ENCODE measurements around the gene ZNF664. TPM values are rescaled to one million over a fixed set of nuclear protein-coding genes. Genes with fewer than 3 reads are reported as not detected.

Gene ZNF664
- total RNA-seq, 2 donors from 2014 or later: 131 to 139 TPM

- H3K27me3 ChIP-seq (ENCODE audit: control insufficient read depth, insufficient read depth, low read length, poor library complexity, severe bottlenecking): no peaks in the 10 kb centered on the region
- TF ChIP-seq CTCF (conservative IDR thresholded peaks at IDR 0.05): no peak
- peaks cover 71% of the 10 kb centered on the region for H3K36me3 ChIP-seq (ENCODE audit: control insufficient read depth, insufficient read depth, low read length)
- H3K9ac ChIP-seq (ENCODE audit: extremely low read depth, low read length, poor library complexity, severe bottlenecking): no peak overlapping the region
- no peak overlapping the region for H3K27ac Mint-ChIP-seq
- peaks cover 13% of the 10 kb centered on the region for H3K4me1 ChIP-seq (ENCODE audit: control insufficient read depth, insufficient read depth, low read length)
- H3K9me3 ChIP-seq (ENCODE audit: control insufficient read depth, low read length): no peaks in the 10 kb centered on the region
- no peaks in the 10 kb centered on the region for H3K27me3 Mint-ChIP-seq (ENCODE audit: insufficient read depth)
- H3K4me3 ChIP-seq (ENCODE audit: low read length): no peak overlapping the region
- H3K4me3 Mint-ChIP-seq: no peak overlapping the region
- H3K9me3 Mint-ChIP-seq: no peaks in the 10 kb centered on the region
- no peak for DNase-seq
- peaks cover 49% of the 10 kb centered on the region for H3K36me3 Mint-ChIP-seq (ENCODE audit: low read depth)
- peaks cover 39% of the 10 kb centered on the region for H3K4me1 Mint-ChIP-seq
- H3K27ac ChIP-seq (ENCODE audit: low read depth, low read length): no peak overlapping the region
- 84 to 100% methylated on average over 1 of the region's 2 CpGs for WGBS, 2 experiments (ENCODE audit: insufficient coverage in 1 of 2, insufficient read length in 1 of 2)
These were observed 14.0 kb downstream of the ZNF664 start for GRCh38 chr12:123987022-123987421.

- peaks cover 35% of the 10 kb centered on the region for H3K4me1 Mint-ChIP-seq
- Histone ChIP-seq H3K4me1 (ENCODE audit: control insufficient read depth, insufficient read depth, low read length) (peaks cover 12% of the 10 kb centered on the region), H3K27ac (ENCODE audit: low read depth, low read length) (no peak overlapping the region), H3K9ac (ENCODE audit: extremely low read depth, low read length, poor library complexity, severe bottlenecking) (no peak overlapping the region), H3K27me3 (ENCODE audit: control insufficient read depth, insufficient read depth, low read length, poor library complexity, severe bottlenecking) (no peaks in the 10 kb centered on the region), H3K9me3 (ENCODE audit: control insufficient read depth, low read length) (no peaks in the 10 kb centered on the region), H3K4me3 (ENCODE audit: low read length) (no peak overlapping the region), H3K36me3 (ENCODE audit: control insufficient read depth, insufficient read depth, low read length) (peaks cover 83% of the 10 kb centered on the region)
- WGBS, 2 experiments (ENCODE audit: insufficient coverage in 1 of 2, insufficient read length in 1 of 2): 94 to 97% methylated on average over 5 of the region's 5 CpGs
- H3K27ac Mint-ChIP-seq: peak overlapping the region; percentile 24
- peaks cover 58% of the 10 kb centered on the region for H3K36me3 Mint-ChIP-seq (ENCODE audit: low read depth)
- no peaks in the 10 kb centered on the region for H3K27me3 Mint-ChIP-seq (ENCODE audit: insufficient read depth)
- H3K4me3 Mint-ChIP-seq: no peak overlapping the region
- DNase-seq: no peak
- H3K9me3 Mint-ChIP-seq: no peaks in the 10 kb centered on the region
- no peak for TF ChIP-seq CTCF (conservative IDR thresholded peaks at IDR 0.05)
These were observed 16.2 kb downstream of the ZNF664 start for GRCh38 chr12:123989168-123989567.

GRCh38 chr12:123989753-123990152, 16.7 kb downstream of the ZNF664 start:
- no peak overlapping the region for H3K9ac ChIP-seq (ENCODE audit: extremely low read depth, low read length, poor library complexity, severe bottlenecking)
- no peak for TF ChIP-seq CTCF (conservative IDR thresholded peaks at IDR 0.05)
- H3K4me1 ChIP-seq (ENCODE audit: control insufficient read depth, insufficient read depth, low read length): peaks cover 14% of the 10 kb centered on the region
- peaks cover 83% of the 10 kb centered on the region for H3K36me3 ChIP-seq (ENCODE audit: control insufficient read depth, insufficient read depth, low read length)
- no peaks in the 10 kb centered on the region for H3K27me3 ChIP-seq (ENCODE audit: control insufficient read depth, insufficient read depth, low read length, poor library complexity, severe bottlenecking)
- no peak for DNase-seq
- Mint-ChIP-seq H3K36me3 (ENCODE audit: low read depth) (peaks cover 60% of the 10 kb centered on the region), H3K27ac (no peak overlapping the region), H3K27me3 (ENCODE audit: insufficient read depth) (no peaks in the 10 kb centered on the region), H3K9me3 (no peaks in the 10 kb centered on the region), H3K4me3 (no peak overlapping the region), H3K4me1 (peaks cover 35% of the 10 kb centered on the region)
- H3K27ac ChIP-seq (ENCODE audit: low read depth, low read length): no peak overlapping the region
- WGBS, 2 experiments (ENCODE audit: insufficient coverage in 1 of 2, insufficient read length in 1 of 2): 94% methylated on average over 1 of the region's 1 CpG; no CpG with 5 or more reads in 1 of the 2 experiments
- no peaks in the 10 kb centered on the region for H3K9me3 ChIP-seq (ENCODE audit: control insufficient read depth, low read length)
- H3K4me3 ChIP-seq (ENCODE audit: low read length): no peak overlapping the region
